Measurements from ENCODE around the gene WASHC1.
"Not testable (repeated sequence)": the region's sequence is repeated elsewhere in the genome, so short reads cannot be mapped to it uniquely, and the experiment has no call there.

The WASHC1 gene

DNA sequence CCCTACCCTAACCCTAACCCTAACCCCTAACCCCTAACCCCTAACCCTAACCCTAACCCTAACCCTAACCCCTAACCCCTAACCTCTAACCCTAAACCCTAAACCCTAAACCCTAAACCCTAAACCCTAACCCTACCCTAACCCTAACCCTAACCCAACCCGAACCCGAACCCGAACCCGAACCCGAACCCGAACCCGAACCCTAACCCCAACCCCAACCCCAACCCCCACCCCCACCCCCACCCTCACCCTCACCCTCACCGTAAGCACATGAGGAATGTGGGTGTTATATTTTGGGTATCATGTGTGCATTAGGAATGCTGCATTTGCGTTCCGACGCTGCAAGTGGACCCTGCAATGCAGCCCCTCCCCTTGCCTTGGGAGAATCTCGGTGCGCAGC is 19.0 kb downstream of the WASHC1 start:
- H3K36me3 ChIP-seq (ENCODE audit: control insufficient read depth in 1 of 2, insufficient read depth in 2 of 2, low read length in 2 of 2); H3K27ac ChIP-seq (ENCODE audit: low read length); H3K4me3 ChIP-seq (ENCODE audit: low read depth in 1 of 2, low read length in 2 of 2); H3K27me3 ChIP-seq (ENCODE audit: low read depth, low read length); H3K4me1 ChIP-seq (ENCODE audit: control insufficient read depth in 1 of 2, insufficient read depth in 2 of 2, low read length in 2 of 2); H3K9me3 ChIP-seq (ENCODE audit: control insufficient read depth in 1 of 2, low read length in 2 of 2): not testable (repeated sequence)

All from muscle layer of duodenum (tissue), 2 donors.